ENCODE data around the gene KCNN2.

Gene KCNN2

GRCh38 chr5:114362977-114363761, 1.3 kb downstream of the KCNN2 start:
- DNase-seq (ENCODE audit: low read depth, low spot score), result peak; percentile 15

- no peak for DNase-seq (ENCODE audit: low read depth, low spot score)
Measured at GRCh38 chr5:114363837-114364236, 2.0 kb downstream of the KCNN2 start.

- DNase-seq (ENCODE audit: low read depth, low spot score), result peak; percentile 54
Measured at GRCh38 chr5:114367029-114367428, 5.2 kb downstream of the KCNN2 start.

GRCh38 chr5:114369680-114370417, 8.0 kb downstream of the KCNN2 start:
- DNase-seq (ENCODE audit: low read depth, low spot score), result no peak

- DNase-seq (ENCODE audit: low read depth, low spot score), result no peak
Measured at GRCh38 chr5:114377050-114377844, 15.4 kb downstream of the KCNN2 start.

- DNase-seq (ENCODE audit: low read depth, low spot score), result no peak
Measured at GRCh38 chr5:114377946-114378345, 16.1 kb downstream of the KCNN2 start.

GRCh38 chr5:114380721-114381120, 18.9 kb downstream of the KCNN2 start:
- no peak for DNase-seq (ENCODE audit: low read depth, low spot score)

GRCh38 chr5:114387433-114387832, 25.6 kb downstream of the KCNN2 start:
- DNase-seq (ENCODE audit: low read depth, low spot score), result no peak

- DNase-seq (ENCODE audit: low read depth, low spot score), result no peak
Measured at GRCh38 chr5:114390431-114390830, 28.6 kb downstream of the KCNN2 start.

GRCh38 chr5:114391321-114391720, 29.5 kb downstream of the KCNN2 start:
- DNase-seq (ENCODE audit: low read depth, low spot score), result peak; percentile 5

GRCh38 chr5:114393159-114393558, 31.3 kb downstream of the KCNN2 start:
- DNase-seq (ENCODE audit: low read depth, low spot score), result no peak

GRCh38 chr5:114402206-114402605, 40.3 kb downstream of the KCNN2 start:
- DNase-seq (ENCODE audit: low read depth, low spot score), result no peak

- no peak for DNase-seq (ENCODE audit: low read depth, low spot score)
Measured at GRCh38 chr5:114407783-114408182, 45.9 kb downstream of the KCNN2 start.

GRCh38 chr5:114408847-114409246, 47.0 kb downstream of the KCNN2 start:
- DNase-seq (ENCODE audit: low read depth, low spot score), result no peak

GRCh38 chr5:114411380-114411931, 49.6 kb downstream of the KCNN2 start:
- DNase-seq (ENCODE audit: low read depth, low spot score), result no peak

- DNase-seq (ENCODE audit: low read depth, low spot score), result peak; percentile 32
Measured at GRCh38 chr5:114412510-114413171, 50.8 kb downstream of the KCNN2 start.

- no peak for DNase-seq (ENCODE audit: low read depth, low spot score)
Measured at GRCh38 chr5:114415760-114416159, 53.9 kb downstream of the KCNN2 start.

GRCh38 chr5:114416254-114416653, 54.4 kb downstream of the KCNN2 start:
- DNase-seq (ENCODE audit: low read depth, low spot score), result no peak

- DNase-seq (ENCODE audit: low read depth, low spot score), result no peak
Measured at GRCh38 chr5:114417519-114417918, 55.6 kb downstream of the KCNN2 start.

GRCh38 chr5:114418176-114419066, 56.6 kb downstream of the KCNN2 start:
- no peak for DNase-seq (ENCODE audit: low read depth, low spot score)

GRCh38 chr5:114419067-114419388, 57.2 kb downstream of the KCNN2 start:
- no peak for DNase-seq (ENCODE audit: low read depth, low spot score)
